ENCODE data around the gene GID4. TPM values are rescaled to one million over a fixed set of nuclear protein-coding genes. Genes with fewer than 3 reads are reported as not detected.

The GID4 gene
- total RNA-seq, 3 donors from 2014 or later (not counting 1 experiment from before 2014, with no cell fraction given): 6.6 to 10.0 (median 6.9) TPM

GRCh38 chr17:17998934-17999333 lies 40.3 kb upstream of the GID4 start:
- Mint-ChIP-seq H3K36me3 (no peaks in the 10 kb centered on the region), H3K27ac (no peak overlapping the region), H3K4me3 (no peak overlapping the region), H3K27me3 (ENCODE audit: low read depth in 2 of 2) (no peaks in the 10 kb centered on the region), H3K9me3 (no peaks in the 10 kb centered on the region), H3K4me1 (no peaks in the 10 kb centered on the region)
- DNase-seq (no peak), ATAC-seq (no peak)
- Histone ChIP-seq H3K9me3 (ENCODE audit: control insufficient read depth, insufficient read depth, low read length) (no peaks in the 10 kb centered on the region), H3K27me3 (ENCODE audit: control insufficient read depth, insufficient read depth, low read length) (no peaks in the 10 kb centered on the region), H3K36me3 (ENCODE audit: control insufficient read depth, insufficient read depth, low read length) (no peaks in the 10 kb centered on the region), H3K4me3 (ENCODE audit: low read length) (no peak overlapping the region), H3K4me1 (ENCODE audit: control insufficient read depth, insufficient read depth, low read length) (no peaks in the 10 kb centered on the region), H3K27ac (ENCODE audit: low read length) (no peak overlapping the region)
- intact Hi-C loops (cut with micrococcal nuclease): no loop called here
- 95% methylated on average over 8 of the region's 8 CpGs for whole genome bisulfite sequencing (ENCODE audit: insufficient coverage)
- TF ChIP-seq CTCF (IDR thresholded peaks at IDR 0.05): no peak

GRCh38 chr17:17999364-18000029 lies 39.7 kb upstream of the GID4 start:
- H3K4me3 Mint-ChIP-seq: no peak overlapping the region

GRCh38 chr17:18000030-18000408 lies 39.2 kb upstream of the GID4 start:
- WGBS (ENCODE audit: insufficient coverage): 83% methylated on average over 8 of the region's 8 CpGs
- Mint-ChIP-seq H3K27ac (no peak overlapping the region), H3K9me3 (no peaks in the 10 kb centered on the region), H3K4me3 (no peak overlapping the region), H3K36me3 (no peaks in the 10 kb centered on the region), H3K4me1 (no peaks in the 10 kb centered on the region), H3K27me3 (ENCODE audit: low read depth in 2 of 2) (no peaks in the 10 kb centered on the region)
- Histone ChIP-seq H3K9me3 (ENCODE audit: control insufficient read depth, insufficient read depth, low read length) (no peaks in the 10 kb centered on the region), H3K36me3 (ENCODE audit: control insufficient read depth, insufficient read depth, low read length) (no peaks in the 10 kb centered on the region), H3K27me3 (ENCODE audit: control insufficient read depth, insufficient read depth, low read length) (no peaks in the 10 kb centered on the region), H3K4me3 (ENCODE audit: low read length) (no peak overlapping the region), H3K27ac (ENCODE audit: low read length) (no peak overlapping the region), H3K4me1 (ENCODE audit: control insufficient read depth, insufficient read depth, low read length) (no peaks in the 10 kb centered on the region)
- DNase-seq (no peak), ATAC-seq (no peak)
- intact Hi-C loops (cut with micrococcal nuclease): no loop called here
- no peak for TF ChIP-seq CTCF (IDR thresholded peaks at IDR 0.05)

More at GRCh38 chr17:17999364-18000029, 39.7 kb upstream of the GID4 start:
- intact Hi-C loops (cut with micrococcal nuclease): no loop called here
- Histone ChIP-seq H3K27ac (ENCODE audit: low read length) (no peak overlapping the region), H3K4me1 (ENCODE audit: control insufficient read depth, insufficient read depth, low read length) (no peaks in the 10 kb centered on the region), H3K9me3 (ENCODE audit: control insufficient read depth, insufficient read depth, low read length) (no peaks in the 10 kb centered on the region), H3K4me3 (ENCODE audit: low read length) (no peak overlapping the region), H3K36me3 (ENCODE audit: control insufficient read depth, insufficient read depth, low read length) (no peaks in the 10 kb centered on the region), H3K27me3 (ENCODE audit: control insufficient read depth, insufficient read depth, low read length) (no peaks in the 10 kb centered on the region)
- TF ChIP-seq CTCF (IDR thresholded peaks at IDR 0.05): no peak
- WGBS (ENCODE audit: insufficient coverage): 95% methylated on average over 9 of the region's 9 CpGs
- Mint-ChIP-seq H3K9me3 (no peaks in the 10 kb centered on the region), H3K4me1 (no peaks in the 10 kb centered on the region), H3K27me3 (ENCODE audit: low read depth in 2 of 2) (no peaks in the 10 kb centered on the region), H3K27ac (no peak overlapping the region), H3K36me3 (no peaks in the 10 kb centered on the region)
- ATAC-seq: no peak
- DNase-seq: no peak

GRCh38 chr17:18002171-18002570 lies 37.0 kb upstream of the GID4 start:
- no peaks in the 10 kb centered on the region for H3K36me3 Mint-ChIP-seq
- peaks cover 1% of the 10 kb centered on the region for H3K36me3 ChIP-seq (ENCODE audit: control insufficient read depth, insufficient read depth, low read length)
- H3K4me1 Mint-ChIP-seq: peaks cover 0 to 3% of the 10 kb centered on the region in 2 donors
- TF ChIP-seq CTCF (IDR thresholded peaks at IDR 0.05): no peak
- no peak overlapping the region for H3K4me3 Mint-ChIP-seq
- H3K4me1 ChIP-seq (ENCODE audit: control insufficient read depth, insufficient read depth, low read length): no peaks in the 10 kb centered on the region
- H3K9me3 Mint-ChIP-seq: no peaks in the 10 kb centered on the region
- DNase-seq (no peak), ATAC-seq (no peak)
- H3K4me3 ChIP-seq (ENCODE audit: low read length): no peak overlapping the region
- H3K27me3 ChIP-seq (ENCODE audit: control insufficient read depth, insufficient read depth, low read length): no peaks in the 10 kb centered on the region
- H3K9me3 ChIP-seq (ENCODE audit: control insufficient read depth, insufficient read depth, low read length): no peaks in the 10 kb centered on the region
- no peaks in the 10 kb centered on the region for H3K27me3 Mint-ChIP-seq (ENCODE audit: low read depth in 2 of 2)
- no peak overlapping the region for H3K27ac Mint-ChIP-seq
- H3K27ac ChIP-seq (ENCODE audit: low read length): no peak overlapping the region
- 100% methylated on average over 1 of the region's 2 CpGs for WGBS (ENCODE audit: insufficient coverage)
- intact Hi-C loops (cut with micrococcal nuclease): no loop called here

Measured in natural killer cell (primary cell).